DMS 273 (cell line): ENCODE measurements around the gene DSE.
"Not testable (repeated sequence)": the region's sequence is repeated elsewhere in the genome, so short reads cannot be mapped to it uniquely, and the experiment has no call there.

Experiments
- DNase-seq: peaks from one replicate; lab custom pipeline; 2025; ENCODE audit not compliant: unreplicated experiment; lab: John Stamatoyannopoulos, UW

Gene DSE

GRCh38 chr6:116370760-116371119, at the start of gene DSE:
Gene DSE (plus strand): TSS chr6:116370947. CDS start chr6:116399251, 28,304 bp downstream.
- DNase-seq = peak; percentile 89

- not testable (repeated sequence) for DNase-seq
Observed at GRCh38 chr6:116321933-116322332, 48.8 kb upstream of the DSE start.

GRCh38 chr6:116323863-116324262, 46.9 kb upstream of the DSE start:
- no peak for DNase-seq

DNA sequence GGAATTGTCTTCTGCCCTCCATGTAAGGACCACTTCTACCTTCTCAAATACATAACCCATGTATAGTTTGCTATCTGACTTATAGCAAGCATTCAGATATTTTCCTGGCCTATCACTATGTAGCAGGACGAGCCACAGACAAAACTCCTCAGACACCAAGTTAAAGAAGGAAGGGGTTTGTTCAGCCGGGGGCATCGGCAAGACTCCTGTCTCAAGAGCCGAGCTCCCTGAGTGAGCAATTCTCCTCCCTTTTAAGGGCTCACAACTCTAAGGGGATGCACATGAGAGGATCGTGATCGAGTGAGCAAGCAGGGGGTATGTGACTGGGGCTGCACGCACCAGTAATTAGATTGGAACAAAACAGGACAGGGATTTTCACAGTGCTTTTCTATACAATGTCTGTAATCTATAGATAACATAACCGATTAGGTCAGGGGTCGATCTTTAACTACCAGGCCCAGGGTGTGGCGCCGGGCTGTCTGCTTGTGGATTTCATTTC, 45.1 kb upstream of the DSE start:
- DNase-seq = not testable (repeated sequence)

GRCh38 chr6:116326181-116326671, 44.5 kb upstream of the DSE start:
- DNase-seq = no peak

DNA sequence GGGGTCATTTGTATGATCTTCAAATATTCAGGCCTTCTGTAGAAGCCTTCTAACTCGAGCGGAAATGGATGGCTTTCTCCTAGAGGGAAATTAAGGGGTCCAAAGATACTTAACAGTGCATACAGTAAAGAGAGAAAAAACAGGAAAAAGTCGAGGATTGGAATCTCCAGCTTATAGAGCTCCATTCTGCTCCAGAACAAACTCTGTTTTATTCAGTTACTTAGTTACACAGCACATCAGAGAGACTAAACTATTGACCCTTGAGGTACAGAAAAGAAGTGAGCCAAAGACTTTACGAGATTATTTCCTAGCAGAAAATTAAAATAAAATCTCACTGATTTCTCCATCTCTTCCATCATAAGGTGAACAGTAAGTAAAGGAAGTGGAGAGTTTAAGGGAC, 43.8 kb upstream of the DSE start:
- DNase-seq = no peak

- no peak for DNase-seq
Observed at GRCh38 chr6:116327803-116328527, 42.8 kb upstream of the DSE start.

DNA sequence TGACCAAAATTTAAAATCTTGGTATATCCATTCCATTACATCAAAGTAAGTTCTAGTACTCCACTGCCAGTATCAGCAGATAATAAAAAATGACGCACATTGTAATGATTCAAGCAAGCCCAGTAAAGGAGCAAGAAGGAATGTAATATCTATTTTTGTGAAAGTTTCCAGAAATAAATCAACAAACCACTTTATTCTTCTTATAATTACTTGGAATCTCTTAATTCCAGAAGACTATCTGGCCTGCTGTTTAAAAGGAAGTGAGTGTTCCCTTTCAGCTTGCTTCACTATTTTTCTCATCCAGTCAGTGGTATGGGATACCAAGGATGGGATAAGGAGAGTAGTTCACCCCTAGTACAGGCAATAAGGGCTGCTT, 42.2 kb upstream of the DSE start:
- no peak for DNase-seq

GRCh38 chr6:116329156-116329555, 41.6 kb upstream of the DSE start:
- no peak for DNase-seq

- DNase-seq = no peak
Observed at GRCh38 chr6:116330511-116330910, 40.2 kb upstream of the DSE start.

DNA sequence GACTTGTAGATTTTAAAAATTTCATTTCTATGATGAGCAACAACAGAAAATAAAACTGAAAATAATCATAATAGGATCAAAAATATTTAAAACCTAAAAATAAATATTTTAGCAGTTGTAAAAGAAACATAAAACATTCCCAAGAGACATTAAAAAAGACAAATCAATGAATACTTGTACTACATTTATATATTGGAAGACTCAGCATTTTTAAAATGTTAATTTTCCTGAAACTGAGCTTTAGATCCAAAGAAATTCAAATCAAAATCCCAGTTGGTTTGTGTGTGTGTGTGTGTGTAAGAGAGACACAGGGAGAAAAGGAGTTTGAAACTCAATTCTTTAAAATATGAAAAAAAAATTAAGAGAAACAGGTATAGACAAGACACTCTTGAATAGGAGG, 38.7 kb upstream of the DSE start:
- no peak for DNase-seq

GRCh38 chr6:116334638-116335409, 35.9 kb upstream of the DSE start:
- DNase-seq = not testable (repeated sequence)

DNA sequence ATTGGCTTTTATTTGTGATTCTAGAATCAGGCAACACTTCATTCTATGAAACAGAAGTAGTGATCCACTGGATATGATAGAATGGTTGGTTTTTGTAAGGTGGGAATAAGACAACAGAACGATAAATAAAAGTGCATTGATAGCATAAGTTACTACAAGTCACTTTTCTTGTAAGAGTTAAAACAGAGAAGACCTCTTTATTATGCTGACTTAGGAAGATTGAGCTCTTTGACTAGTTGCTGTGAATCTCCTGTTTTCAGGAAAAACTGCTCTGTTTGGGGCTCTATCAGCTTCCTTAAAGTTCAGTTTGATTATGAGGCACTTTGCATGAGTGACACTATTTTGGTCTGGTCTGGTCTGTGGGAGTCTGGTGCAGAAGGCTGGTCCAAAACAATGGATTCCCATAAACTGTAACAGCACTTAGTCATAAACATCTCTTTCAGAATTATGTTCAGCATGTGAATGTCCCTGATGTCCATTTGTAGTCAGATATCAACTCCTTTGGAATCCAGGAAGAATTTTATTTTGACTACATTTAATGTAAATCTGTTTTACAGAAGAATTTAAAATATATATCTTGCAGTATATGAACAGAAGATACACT, 35.0 kb upstream of the DSE start:
- no peak for DNase-seq

DNA sequence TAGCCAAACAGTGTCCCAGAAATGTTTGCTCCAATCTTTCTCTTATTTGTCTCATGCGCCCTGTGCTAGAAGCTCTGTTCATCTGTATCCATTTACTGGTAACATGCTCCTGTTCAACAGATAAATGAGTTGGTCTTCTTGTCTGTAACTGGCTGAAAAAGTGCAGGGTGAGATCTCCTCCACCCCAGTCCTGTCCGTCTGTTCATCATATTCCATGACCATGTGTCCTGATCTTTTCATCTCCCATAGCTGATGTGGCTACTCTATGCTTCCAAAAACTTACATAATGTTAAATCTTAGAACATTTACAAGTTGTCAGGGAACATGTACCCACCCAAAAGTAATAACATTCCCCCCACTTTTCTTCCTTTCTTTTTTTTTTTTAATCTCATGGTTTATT, 31.8 kb upstream of the DSE start:
- DNase-seq = no peak

DNA sequence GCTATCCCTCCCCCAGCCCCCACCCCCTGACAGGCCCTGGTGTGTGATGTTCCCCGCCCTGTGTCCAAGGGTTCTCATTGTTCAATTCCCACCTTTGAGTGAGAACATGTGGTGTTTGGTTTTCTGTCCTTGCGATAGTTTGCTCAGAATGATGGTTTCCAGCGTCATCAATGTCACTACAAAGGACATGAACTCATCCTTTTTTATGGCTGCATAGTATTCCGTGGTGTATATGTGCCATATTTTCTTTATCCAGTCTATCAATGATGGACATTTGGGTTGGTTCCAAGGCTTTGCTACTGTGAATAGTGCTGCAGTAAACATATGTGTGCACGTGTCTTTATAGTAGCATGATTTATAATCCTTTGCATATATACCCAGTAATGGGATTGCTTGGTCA, 30.1 kb upstream of the DSE start:
- DNase-seq = not testable (repeated sequence)

DNA sequence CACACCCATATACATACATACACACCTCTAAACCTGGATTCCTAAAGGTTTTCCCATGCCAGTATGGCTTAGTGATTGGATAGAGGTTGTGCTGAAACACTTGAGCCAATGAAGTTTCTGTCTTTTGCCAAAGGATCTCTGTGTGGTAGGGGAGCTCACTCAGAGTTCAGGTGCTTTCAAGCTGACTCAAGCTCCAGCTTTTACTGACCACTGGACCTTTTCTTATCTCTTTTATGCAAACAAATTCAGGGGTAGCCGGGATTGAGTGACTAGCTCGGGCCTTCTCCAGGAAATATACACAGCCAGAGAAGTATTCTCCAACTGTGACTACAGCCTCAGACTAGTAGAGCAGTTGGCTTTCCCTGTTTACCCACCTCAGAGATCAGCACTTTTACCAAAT, 21.5 kb upstream of the DSE start:
- no peak for DNase-seq

DNA sequence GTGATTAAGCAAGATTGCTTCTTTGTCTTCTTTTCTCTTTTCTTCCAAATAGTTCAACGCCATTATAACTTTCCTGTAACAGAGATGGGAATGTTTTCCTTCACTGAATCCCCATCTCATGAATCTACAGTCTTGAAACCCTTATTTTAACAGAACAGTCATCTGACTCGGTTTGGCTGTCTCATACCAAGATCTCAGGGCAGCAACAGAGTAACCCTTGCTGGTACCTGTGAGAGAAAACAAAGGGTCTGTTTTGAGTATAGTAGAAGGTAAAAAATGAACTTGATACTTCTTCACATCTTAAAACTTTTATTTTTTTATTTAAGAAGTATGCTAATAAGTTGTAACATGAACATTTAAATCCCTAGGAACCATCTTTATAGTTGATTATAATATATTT, 19.6 kb upstream of the DSE start:
- DNase-seq = no peak

GRCh38 chr6:116352515-116353471, 18.0 kb upstream of the DSE start:
- DNase-seq = no peak

GRCh38 chr6:116354236-116354635, 16.5 kb upstream of the DSE start:
- no peak for DNase-seq

- no peak for DNase-seq
Observed at GRCh38 chr6:116355796-116356195, 15.0 kb upstream of the DSE start.

DNA sequence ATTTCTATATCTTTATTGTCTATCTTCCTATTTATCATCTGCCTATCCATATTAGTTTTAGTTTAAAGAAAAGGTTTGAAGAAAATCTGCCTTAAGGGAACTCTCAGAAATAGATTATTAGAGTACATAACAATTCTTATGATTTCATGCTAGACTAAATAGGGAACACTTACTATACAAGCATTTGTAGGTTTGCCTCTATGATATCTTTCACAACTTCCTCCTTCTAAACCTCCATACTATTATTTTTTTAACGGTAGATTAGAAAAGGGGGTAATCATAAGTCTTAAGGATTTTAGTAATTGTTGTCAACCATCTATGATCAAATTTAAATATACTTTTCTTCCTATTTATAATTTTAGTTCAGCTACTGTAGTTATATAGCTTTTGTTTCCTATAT, 11.6 kb upstream of the DSE start:
- DNase-seq = no peak
